GOT3 (cell line): Measurements from ENCODE around the gene CSTB.

Experiments used
- DNase-seq: peaks from one replicate; lab custom pipeline; 2025; ENCODE audit warnings: mixed read lengths; lab: John Stamatoyannopoulos, UW

Gene CSTB

GRCh38 chr21:43810505-43811261 lies 34.6 kb upstream of the CSTB start:
- peak; percentile 54 for DNase-seq

DNA sequence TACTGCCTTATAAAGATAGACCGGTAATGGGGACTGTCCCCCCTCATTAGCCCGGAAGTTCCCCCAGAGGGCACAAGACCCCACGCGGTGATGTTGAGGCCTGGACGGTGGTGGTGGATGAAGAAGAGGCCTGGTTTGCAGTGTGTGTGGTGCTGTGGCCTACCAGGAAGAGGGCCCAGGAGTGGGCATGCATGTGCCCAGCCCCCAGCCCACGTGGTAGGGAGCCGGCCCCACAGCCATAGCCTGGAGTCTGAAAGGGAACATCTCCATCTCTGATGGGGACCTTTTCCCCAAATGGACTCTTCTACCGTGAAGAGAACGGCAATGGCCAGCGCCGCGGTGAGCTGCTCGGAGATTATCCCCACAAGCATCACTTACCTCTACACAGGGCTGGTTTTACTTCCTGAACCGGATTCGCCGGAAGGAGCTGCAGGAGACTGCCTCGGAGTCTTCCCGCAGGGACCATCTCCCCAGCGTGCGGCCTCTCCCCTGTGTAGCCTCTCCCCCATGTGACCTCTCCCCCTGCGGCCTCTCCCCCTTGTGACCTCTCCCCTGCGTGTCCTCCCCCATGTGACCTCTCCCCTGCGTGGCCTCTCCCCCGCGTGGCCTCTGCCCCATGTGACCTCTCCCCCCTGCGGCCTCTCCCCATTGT lies 33.9 kb upstream of the CSTB start:
- DNase-seq = no peak

GRCh38 chr21:43809346-43809799 lies 33.3 kb upstream of the CSTB start:
- no peak for DNase-seq

GRCh38 chr21:43808832-43809251 lies 32.7 kb upstream of the CSTB start:
- DNase-seq = no peak

DNA sequence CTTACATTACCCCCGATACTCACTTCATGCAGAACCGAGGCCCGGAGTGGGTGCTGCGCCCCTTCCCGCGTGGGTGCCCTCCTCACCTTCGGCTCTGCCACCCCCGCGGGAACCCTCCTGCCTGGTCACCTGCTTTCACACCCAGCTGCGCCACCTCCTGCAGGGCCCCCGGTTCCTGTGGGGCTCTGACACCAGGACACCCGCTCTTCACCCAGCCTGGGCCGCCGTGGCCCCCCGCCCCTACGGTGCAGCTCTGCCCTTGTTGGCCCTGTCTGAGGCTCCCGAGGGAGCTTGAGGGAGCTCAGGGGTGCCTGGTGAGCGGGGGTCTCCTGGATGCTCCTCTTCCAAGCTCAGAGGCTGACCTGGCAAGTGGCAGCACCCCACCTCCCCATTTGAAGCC lies 32.3 kb upstream of the CSTB start:
- DNase-seq = peak; percentile 27

GRCh38 chr21:43806017-43806710 lies 30.1 kb upstream of the CSTB start:
- DNase-seq = no peak

- DNase-seq = no peak
These were observed 29.2 kb upstream of the CSTB start for GRCh38 chr21:43805275-43805800.

GRCh38 chr21:43803558-43804300 lies 27.6 kb upstream of the CSTB start:
- no peak for DNase-seq

DNA sequence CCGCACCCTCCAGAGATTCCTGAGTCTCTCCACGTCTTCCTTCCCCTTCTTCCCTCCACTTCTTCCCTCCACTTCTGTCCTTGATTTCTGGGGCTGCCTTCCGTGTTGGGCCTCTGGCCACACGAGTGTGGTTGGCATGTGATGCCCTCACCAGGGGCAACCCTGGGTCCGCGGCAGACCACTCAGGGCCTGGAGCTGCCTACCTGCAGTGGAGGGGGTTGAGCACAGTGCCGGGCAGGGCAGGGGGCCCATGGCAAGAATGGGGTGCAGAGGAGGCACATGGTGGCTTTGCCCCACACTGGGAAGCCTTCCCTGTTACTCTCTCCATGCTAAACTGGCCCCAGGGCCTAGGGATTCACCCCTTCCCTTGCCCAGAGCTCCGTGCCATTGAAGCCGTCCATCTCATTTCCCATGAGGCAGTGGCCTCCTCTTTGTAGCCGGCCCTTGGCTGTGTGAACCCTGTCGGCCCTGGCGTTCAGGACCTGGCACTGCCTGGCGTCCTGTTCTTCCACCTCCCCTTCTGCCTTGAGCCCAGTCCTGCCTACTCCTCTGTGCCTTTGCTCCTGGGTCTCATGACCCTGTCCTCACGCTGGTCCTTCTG lies 26.7 kb upstream of the CSTB start:
- no peak for DNase-seq

DNA sequence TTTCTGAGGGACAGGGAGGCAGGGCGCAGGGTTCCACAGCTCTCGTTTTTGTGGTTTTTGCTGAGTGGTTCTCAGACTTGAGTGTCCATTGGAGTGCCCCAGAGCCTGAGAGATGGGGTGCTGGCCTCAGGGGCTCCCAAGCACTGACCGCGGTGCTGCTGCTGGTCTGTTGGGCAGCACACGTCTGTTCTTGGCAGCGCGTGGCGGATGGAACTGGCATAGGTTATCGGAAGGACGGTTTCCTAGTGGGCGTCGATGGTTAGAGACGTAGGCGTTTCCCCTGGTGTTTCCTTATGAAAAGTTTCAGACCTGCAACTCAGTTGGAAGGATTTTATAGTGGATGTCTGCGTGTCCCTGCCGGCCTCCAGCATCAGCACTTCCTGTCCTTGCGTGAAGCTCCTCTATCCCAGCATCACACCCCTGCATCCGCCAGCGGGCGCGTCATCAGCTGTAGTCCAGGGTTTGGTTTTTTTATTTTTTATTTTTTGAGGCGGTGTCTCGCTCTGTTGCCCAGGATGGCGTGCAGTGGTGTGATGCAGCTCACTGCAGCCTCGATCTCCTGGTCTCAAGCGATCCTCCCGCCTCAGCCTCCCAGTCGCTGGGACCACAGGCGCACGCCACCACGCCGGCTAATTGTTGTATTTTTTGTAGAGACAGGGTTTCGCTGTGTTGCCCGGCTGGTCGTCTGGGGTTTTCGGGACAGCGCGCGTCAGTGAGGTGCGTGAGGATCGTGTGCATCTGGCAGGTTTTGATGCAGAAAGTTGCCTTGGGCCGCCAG lies 25.1 kb upstream of the CSTB start:
- no peak for DNase-seq

- no peak for DNase-seq
These were observed 24.5 kb upstream of the CSTB start for GRCh38 chr21:43800566-43800965.

GRCh38 chr21:43800124-43800523 lies 24.0 kb upstream of the CSTB start:
- no peak for DNase-seq

DNA sequence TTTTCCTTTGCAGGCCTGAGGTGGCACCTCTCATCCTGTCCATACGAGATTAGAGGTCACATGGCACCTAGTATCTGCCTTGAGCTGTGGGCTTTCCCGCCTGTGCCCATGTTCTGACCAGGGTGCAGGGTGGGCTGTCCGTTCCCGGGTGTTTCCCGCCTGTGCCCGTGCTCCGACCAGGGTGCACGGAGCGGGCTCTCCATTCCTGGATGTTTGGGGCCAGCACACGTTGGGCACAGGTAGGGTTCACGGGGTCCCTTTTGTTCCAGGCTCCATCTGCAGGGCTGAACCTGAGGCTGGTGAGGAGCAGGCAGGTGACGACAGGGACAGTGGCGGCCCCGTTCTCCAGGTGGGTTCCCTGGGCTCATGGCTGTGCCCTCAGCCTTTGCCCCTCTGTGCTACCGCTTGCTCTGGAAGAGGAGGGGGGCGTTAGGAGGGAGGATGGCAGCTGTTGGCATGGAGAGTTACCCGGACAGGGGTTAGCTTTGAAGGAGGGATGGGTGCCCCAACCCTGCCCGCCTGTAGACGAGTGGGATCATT lies 23.3 kb upstream of the CSTB start:
- DNase-seq = no peak

GRCh38 chr21:43797925-43798715 lies 22.0 kb upstream of the CSTB start:
- DNase-seq = no peak

DNA sequence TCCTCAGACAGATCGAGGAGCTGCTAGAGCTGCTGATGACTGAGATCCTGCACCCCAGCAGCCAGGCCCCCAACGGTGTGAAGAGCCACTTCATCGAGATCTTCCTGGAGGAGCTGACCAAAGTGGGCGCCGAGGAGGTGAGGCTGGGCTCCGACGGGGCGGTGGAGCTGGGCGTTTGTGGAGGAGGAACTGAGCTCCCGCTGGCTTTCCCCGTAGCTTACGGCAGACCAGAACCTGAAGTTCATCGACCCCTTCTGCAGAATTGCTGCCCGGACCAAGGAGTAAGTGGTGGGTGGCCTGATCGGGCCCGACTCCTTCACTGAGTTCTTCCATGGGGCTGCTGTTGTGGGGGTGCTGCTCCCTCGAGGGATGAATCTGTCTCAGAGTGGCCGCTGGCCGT lies 21.3 kb upstream of the CSTB start:
- DNase-seq = no peak

DNA sequence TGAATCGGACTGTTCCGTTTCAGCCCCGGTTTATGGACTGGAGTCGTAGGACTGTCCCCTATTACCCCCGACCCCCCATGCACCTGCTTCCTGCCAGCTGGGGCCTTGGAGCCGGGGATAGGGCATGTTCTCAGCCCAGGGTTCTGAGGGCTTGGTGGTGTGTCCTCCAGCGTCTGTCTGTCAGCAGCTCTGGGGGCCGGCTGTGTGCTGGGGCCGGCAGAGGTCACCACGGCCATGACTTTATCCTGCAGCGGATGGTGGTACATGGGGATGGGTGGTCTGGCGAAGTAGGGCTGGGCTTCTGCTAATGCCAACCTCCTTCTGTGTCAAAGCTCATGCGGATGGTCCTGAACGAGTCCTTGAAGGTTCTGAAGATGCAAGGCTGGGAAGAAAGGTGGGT lies 18.7 kb upstream of the CSTB start:
- no peak for DNase-seq

- DNase-seq = no peak
These were observed 18.2 kb upstream of the CSTB start for GRCh38 chr21:43794311-43794710.

DNA sequence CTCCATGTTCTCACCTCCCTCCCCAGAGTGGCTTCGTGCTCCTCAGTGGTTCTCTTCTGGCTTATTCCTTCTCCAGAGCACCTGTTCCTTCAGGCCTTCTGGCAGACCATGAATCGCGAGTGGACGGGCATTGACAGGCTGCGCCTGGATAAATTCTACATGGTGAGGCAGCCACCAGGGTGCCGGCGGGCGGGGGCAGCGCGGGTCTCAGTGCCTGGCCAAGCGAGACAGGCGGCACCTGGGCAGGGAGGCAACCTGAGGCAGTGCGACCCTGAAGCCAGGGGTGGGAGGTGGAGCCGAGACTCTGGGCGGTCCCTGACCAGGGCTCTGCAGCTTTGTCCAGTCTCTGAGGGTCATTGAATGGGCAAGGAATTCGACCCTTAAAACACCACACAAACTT lies 17.1 kb upstream of the CSTB start:
- DNase-seq = no peak

GRCh38 chr21:43792406-43792805 lies 16.3 kb upstream of the CSTB start:
- no peak for DNase-seq
